CD4-positive, alpha-beta T cell (primary cell): Measurements from ENCODE around the gene KCNMA1. TPM values are rescaled to one million over a fixed set of nuclear protein-coding genes. Genes with fewer than 3 reads are reported as not detected.

Source experiments
- ATAC-seq: fragments of 200-7000 bp; cut with Tn5 transposase; one replicate; pipeline ENCODE4 v1.10.0; 2022; ENCODE audit warnings: mild to moderate bottlenecking; ENCODE audit not compliant: poor library complexity
- CTCF ChIA-PET: fragments of 350-600 bp; sonication (Branson Sonifier 250); formaldehyde crosslinking; loops from one replicate; lab custom pipeline; 2021; ENCODE audit warnings: antibody characterized with exemption, inconsistent platforms; lab: Charles Lee
- POLR2A ChIA-PET: fragments of 350-600 bp; sonication (Branson Sonifier 250); formaldehyde crosslinking; loops from one replicate; lab custom pipeline; 2021; ENCODE audit warnings: antibody characterized with exemption, inconsistent platforms; lab: Charles Lee
- DNase-seq, 14 experiments: peaks; one replicate each; pipeline ENCODE4 v3.0.0-alpha.2; 2013 to 2020; ENCODE audit warnings: mixed read lengths in 2 of 14
- H3K27ac ChIP-seq, 2 donors: one replicate each; pipeline versions ENCODE4 v1.5.1 to v1.7.0; 2013; ENCODE audit warnings: low read length in 2 of 2, low read depth in 1 of 2, mild to moderate bottlenecking in 1 of 2
- H3K27me3 ChIP-seq, 2 experiments: 1 replicate in 1 of 2; 2 replicates in 1 of 2; pipeline versions ENCODE4 v1.6.1 to v1.7.0; 2013; ENCODE audit warnings: low read length in 2 of 2, control low read depth in 1 of 2, mild to moderate bottlenecking in 1 of 2, moderate library complexity in 1 of 2; ENCODE audit not compliant: insufficient read depth in 2 of 2, control insufficient read depth in 1 of 2
- H3K36me3 ChIP-seq: one replicate; pipeline ENCODE4 v1.6.1; 2013; ENCODE audit warnings: low read length, control low read depth; ENCODE audit not compliant: insufficient read depth
- H3K4me1 ChIP-seq: one replicate; pipeline ENCODE4 v1.6.1; 2013; ENCODE audit warnings: low read length, control low read depth; ENCODE audit not compliant: insufficient read depth
- H3K4me3 ChIP-seq: one replicate; pipeline ENCODE4 v1.5.1; 2013; ENCODE audit warnings: mild to moderate bottlenecking, low read length, moderate library complexity
- H3K9me3 ChIP-seq, 2 experiments: 1 replicate in 1 of 2; 2 replicates in 1 of 2; pipeline versions ENCODE4 v1.6.1 to v1.7.0; 2013; ENCODE audit warnings: low read length in 2 of 2, mild to moderate bottlenecking in 2 of 2, control low read depth in 1 of 2, moderate library complexity in 1 of 2; ENCODE audit not compliant: control insufficient read depth in 1 of 2, insufficient read depth in 1 of 2
- H3K27ac Mint-ChIP-seq: one replicate; pipeline ENCODE4 v1.8.0; 2020; ENCODE audit warnings: mixed read lengths
- H3K27me3 Mint-ChIP-seq: one replicate; pipeline ENCODE4 v1.8.0; 2021; ENCODE audit warnings: mixed read lengths
- H3K36me3 Mint-ChIP-seq: one replicate; pipeline ENCODE4 v1.8.0; 2021; ENCODE audit warnings: low read depth, mixed read lengths
- H3K4me1 Mint-ChIP-seq: one replicate; pipeline ENCODE4 v1.8.0; 2021; ENCODE audit warnings: low read depth, mixed read lengths
- H3K4me3 Mint-ChIP-seq: one replicate; pipeline ENCODE4 v1.8.0; 2020; ENCODE audit warnings: mild to moderate bottlenecking, mixed read lengths
- H3K9me3 Mint-ChIP-seq: one replicate; pipeline ENCODE4 v1.8.0; 2020; ENCODE audit warnings: mixed read lengths
- CTCF ChIP-seq: fragments of 200-600 bp; IDR thresholded peaks from one replicate; pipeline ENCODE4 v1.8.0; 2022; ENCODE audit warnings: antibody characterized with exemption, mild to moderate bottlenecking
- intact Hi-C, 2 experiments: fragments of 100-400 bp; cut with DNase I in 1 of 2; cut with micrococcal nuclease in 1 of 2; formaldehyde crosslinking; loops; one replicate each; pipeline versions ENCODE4 v1.15.1 to v1.9.0; 2023 to 2025; cut with DNase I, micrococcal nuclease
- total RNA-seq, 174 experiments: library from RNA in 2 of 174; stranded (reverse) in 2 of 174; gene quantifications; one replicate each; pipeline ENCODE4 v1.2.3 and lab custom pipeline; 2021 to 2026

The KCNMA1 gene
- total RNA-seq, 2 experiments from 2014 or later, result not detected

- Mint-ChIP-seq H3K4me1 (no peaks in the 10 kb centered on the region), H3K4me3 (no peak overlapping the region), H3K9me3 (no peaks in the 10 kb centered on the region), H3K27ac (no peak overlapping the region), H3K27me3 (no peaks in the 10 kb centered on the region), H3K36me3 (no peaks in the 10 kb centered on the region)
- H3K27ac ChIP-seq, result no peak overlapping the region
- H3K36me3 ChIP-seq, result no peaks in the 10 kb centered on the region
- H3K27me3 ChIP-seq, result no peaks in the 10 kb centered on the region
- H3K4me1 ChIP-seq, result no peaks in the 10 kb centered on the region
- no peak for ATAC-seq
- POLR2A ChIA-PET, result no interaction called here
- no peak for TF ChIP-seq CTCF
- CTCF ChIA-PET, result no interaction called here
- H3K9me3 ChIP-seq, result peaks cover 0 to 3% of the 10 kb centered on the region in 2 experiments
- H3K4me3 ChIP-seq, result no peak overlapping the region
- no peak for DNase-seq
- intact Hi-C loops, result no loop called here
Measured at GRCh38 chr10:77007834-77008233, 629.8 kb downstream of the KCNMA1 start.

GRCh38 chr10:77006836-77007511 is 630.6 kb downstream of the KCNMA1 start:
- CTCF ChIA-PET, result no interaction called here
- Mint-ChIP-seq H3K4me3 (no peak overlapping the region), H3K27me3 (no peaks in the 10 kb centered on the region), H3K9me3 (no peaks in the 10 kb centered on the region), H3K27ac (no peak overlapping the region), H3K4me1 (no peaks in the 10 kb centered on the region), H3K36me3 (no peaks in the 10 kb centered on the region)
- H3K9me3 ChIP-seq, result peaks cover 0 to 3% of the 10 kb centered on the region in 2 experiments
- no peak overlapping the region for H3K27ac ChIP-seq
- no peaks in the 10 kb centered on the region for H3K36me3 ChIP-seq
- H3K27me3 ChIP-seq, result no peaks in the 10 kb centered on the region
- no peak for TF ChIP-seq CTCF
- intact Hi-C loops, result no loop called here
- no peak overlapping the region for H3K4me3 ChIP-seq
- POLR2A ChIA-PET, result no interaction called here
- ATAC-seq (no peak), DNase-seq (no peak)
- H3K4me1 ChIP-seq, result no peaks in the 10 kb centered on the region

GRCh38 chr10:77005871-77006270 is 631.7 kb downstream of the KCNMA1 start:
- ATAC-seq (no peak), DNase-seq (no peak)
- Histone ChIP-seq H3K36me3 (no peaks in the 10 kb centered on the region), H3K4me3 (no peak overlapping the region), H3K9me3 (peaks cover 0 to 3% of the 10 kb centered on the region in 2 experiments), H3K27me3 (no peaks in the 10 kb centered on the region), H3K27ac (no peak overlapping the region), H3K4me1 (no peaks in the 10 kb centered on the region)
- no peak for TF ChIP-seq CTCF
- Mint-ChIP-seq H3K27ac (no peak overlapping the region), H3K27me3 (no peaks in the 10 kb centered on the region), H3K4me1 (no peaks in the 10 kb centered on the region), H3K9me3 (no peaks in the 10 kb centered on the region), H3K4me3 (no peak overlapping the region), H3K36me3 (no peaks in the 10 kb centered on the region)
- intact Hi-C loops, result no loop called here
- ChIA-PET CTCF (no interaction called here), POLR2A (no interaction called here)
